HG03060 (cell line): ENCODE data around the gene RNF34.

Experiments used
- ATAC-seq: cut with Tn5 transposase; IDR thresholded peaks from one replicate; pipeline ENCODE4 v1.9.1; 2021; ENCODE audit warnings: low read depth, moderate number of reproducible peaks; ENCODE audit not compliant: unreplicated experiment

The RNF34 gene

DNA sequence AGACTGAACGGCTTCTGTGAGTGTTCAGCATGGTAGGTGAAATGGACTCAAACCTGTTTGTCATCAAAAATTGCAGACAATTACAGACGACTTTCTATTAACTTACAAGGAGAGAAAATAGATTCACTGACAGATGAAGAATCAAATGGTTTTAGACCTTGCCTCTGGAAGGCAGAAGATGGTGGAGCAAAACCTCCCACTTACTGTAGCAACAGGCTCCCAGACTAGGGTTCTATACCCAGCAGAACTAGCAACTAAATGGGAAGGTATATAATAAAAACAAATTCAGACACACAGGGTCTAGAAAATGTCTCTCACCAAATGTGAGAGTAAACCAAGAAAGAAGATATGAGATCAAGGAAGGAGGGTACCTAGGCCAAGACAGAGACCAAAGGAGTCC, 36.8 kb downstream of the RNF34 start:
- ATAC-seq, result no peak

DNA sequence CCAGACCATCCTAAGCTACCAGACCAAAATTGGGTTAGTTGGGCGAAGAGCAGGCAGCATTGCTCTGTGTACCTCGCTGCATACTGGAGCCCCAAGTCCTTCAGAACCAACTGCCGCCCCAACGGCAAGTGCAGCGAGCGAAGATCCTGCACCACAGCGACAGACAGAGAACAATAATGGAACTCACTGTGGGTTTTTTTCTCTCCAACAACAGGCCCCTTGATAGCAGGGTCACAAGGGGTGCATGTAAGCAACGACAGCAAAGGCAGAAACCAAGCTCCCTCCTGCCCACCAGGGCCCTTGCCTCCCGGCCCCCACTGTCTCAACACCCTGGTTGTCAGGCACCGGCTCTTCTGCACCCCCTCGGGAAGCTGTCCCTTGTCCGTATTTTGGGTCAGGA, 39.0 kb downstream of the RNF34 start:
- no peak for ATAC-seq

DNA sequence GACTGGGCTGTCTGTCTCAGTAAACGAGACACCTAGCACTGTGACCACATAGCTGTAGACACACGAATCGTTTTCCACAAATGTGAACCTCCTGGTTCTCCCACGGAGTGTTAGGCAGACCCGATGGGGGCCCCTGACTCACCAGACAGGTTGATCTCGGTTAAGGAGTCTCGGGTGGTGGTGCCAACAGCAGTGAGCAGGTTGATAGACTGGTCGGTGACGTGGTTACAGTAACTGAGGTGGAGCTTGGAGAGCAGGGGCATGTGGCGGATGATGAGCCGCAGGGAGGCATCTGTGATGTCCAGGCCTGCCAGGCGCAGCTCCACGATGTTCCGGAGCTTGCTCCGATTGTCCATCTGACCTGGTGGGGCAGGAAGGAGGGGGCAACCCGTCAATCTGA, 39.8 kb downstream of the RNF34 start:
- no peak for ATAC-seq

DNA sequence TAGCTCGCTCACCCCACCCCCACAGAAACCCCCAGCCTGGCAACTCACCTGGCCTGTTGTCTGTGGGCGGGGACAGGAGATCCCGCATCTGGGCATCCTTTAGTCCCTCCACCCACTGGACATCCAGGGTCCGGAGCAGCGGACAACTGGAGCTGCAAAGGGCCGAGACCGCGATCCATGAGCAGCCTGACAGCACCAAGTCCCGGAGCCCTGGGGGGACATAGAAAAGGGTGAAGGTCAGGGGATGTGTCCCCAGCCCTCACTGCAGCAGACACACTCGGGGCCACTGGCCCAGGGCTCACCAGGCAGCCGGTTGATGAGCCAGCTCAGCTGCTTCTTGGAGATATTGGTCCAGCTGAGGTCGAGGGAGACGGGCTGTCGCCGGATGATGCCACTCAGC, 40.9 kb downstream of the RNF34 start:
- ATAC-seq, result no peak

DNA sequence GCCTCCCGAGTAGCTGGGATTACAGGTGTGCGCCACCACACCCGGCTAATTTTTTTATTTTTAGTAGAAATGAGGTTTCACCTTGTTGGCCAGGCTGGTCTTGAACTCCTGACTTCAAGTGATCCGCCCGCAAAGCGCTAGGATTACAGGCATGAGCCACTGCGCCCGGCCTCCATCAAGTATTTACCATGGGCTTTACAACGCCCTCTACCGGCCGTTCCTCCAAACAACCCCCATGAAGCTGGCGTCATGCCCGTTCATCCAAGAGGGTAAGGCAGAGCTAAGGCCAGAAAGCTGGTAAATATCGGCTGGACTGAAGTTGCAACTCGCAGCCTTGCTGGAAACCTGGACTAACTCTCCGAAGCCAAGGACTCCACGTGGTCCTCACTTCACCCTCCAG, 41.6 kb downstream of the RNF34 start:
- no peak for ATAC-seq

DNA sequence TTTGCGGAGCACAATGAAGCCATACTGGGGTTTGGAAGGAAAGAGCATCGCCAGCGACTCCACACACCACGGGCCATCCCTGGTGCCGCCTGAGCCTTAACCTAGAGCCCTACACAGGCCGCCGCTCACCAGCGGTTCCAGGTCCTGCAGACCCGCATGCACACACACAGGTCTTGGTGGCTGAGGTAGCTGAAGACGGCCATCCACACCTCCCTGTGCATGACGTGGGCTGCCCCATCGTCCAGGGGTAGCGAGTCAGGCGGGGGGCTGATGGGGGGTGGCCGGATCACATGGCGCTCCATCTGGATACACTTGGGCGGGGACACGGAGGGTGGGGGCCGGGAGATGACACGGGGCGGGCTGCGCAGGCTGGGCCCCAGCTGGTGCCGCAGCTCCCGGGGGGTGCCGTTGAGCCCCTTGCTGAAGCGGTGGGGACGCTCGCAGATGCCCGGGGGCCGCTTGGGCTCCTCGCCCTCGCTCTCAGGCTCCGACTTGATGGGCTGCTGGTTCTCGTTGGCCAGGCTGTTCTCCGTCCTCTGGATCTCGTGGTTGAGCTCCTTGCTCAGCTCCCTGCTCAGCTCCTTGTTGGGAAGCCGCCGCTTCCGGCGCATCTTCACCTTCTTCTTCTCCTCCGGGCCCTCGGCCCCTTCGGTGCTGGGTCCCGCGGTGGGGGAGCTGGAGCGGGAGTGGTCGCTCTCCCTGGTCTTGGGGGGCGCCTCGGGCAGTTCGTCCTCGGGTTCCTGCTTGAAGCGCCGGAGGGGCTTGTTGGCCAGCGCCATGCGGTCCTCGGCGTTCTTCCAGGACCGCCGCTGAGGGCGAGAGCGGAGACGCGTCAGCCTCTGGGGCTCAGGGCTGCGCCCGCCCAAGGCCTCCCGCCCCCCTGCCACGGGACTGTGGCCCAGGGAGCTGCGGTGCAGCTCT, 42.4 kb downstream of the RNF34 start:
- no peak for ATAC-seq

DNA sequence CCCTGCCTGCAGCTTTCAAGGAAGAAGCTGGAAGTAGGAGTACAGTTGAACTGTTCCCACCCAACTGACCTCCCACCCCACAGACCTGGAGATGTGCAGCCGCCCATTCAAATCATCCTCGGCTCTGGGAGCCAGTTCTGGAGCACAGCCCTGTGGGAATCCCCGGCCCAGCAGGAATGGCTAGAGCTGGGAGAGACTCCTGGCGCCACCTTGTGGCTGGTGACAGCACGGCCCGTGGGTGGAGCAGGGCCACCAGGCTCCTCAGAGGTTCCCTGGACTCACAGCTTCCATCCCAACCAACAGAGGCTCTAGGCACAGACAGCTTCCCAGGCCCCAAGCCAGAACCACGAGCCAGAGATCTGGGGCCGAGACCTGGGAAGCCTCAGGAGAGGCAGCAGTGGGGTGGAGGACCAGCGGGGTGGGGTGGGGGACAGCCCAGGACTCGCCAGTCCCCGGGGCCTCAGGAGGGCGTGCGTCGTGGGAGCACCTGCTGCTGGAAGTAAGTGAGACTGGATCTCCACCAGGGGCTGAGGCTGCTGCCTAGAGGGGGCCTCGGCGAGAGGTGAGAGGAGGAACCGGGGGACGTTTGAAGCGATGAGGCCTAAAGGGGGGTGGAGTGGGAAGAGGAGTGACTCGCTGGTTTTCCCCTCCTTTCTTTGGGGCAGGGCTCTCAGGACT, 43.4 kb downstream of the RNF34 start:
- ATAC-seq, result no peak

DNA sequence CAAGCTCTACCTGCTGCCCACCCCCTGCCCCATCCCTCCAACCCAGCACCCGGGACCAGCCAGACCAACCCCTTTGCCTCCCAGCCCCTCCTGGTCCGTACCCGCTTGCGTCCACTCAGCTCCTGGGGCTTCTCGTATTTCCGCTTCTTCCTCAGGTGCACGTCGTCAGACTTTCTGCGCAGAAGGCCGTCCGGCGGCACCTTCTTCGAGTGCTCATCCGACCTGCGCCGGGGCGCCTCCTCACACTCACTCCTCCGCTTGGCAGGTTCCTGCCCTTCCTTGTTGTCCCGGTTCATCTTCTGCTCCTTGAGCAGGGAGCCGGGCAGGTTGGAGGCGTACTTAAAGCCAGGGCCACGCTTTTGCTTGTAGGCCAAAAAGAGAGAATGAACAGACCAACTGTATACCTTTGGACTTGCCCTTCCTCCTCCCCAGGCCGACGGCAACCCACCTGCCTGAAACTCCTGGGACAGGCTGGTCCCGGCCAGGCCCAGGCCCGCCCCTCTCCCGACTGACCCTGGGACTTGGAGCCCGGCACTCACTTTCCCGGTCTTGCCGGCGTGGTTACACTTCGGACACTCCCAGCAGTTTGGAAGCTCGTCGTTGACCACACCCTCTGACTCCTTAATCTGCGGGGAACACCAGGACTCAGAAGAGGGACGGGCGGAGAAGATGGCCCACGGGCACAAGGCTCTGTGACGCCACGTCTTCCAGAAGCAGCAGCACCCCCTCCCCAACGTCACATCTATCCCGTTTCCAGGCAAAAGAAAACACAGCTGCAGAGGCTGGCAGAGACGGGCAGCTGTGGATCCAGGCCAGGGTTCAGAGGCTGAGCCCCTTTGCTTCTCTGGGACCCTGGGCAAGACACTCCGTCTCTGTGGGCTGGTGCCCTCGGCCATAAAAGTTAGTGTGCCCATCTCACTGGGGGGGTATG, 44.3 kb downstream of the RNF34 start:
- ATAC-seq, result no peak

DNA sequence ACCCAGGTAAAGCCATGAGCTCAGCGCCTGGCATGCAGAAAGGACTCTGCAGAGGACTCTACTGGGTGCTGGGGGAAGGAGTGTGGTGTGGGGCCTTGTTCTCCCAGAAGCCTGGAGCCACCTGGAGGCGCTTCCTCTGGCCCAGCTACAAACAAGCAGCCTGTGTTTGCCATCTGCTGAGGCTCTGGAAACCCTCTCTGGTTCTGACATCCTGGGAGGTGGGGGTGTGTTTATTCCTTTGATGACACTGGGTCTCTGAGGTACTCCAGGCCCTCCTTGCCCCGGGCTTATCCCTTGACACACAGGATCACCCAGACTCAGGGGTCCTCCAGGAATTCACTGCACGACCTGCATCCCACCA, 44.9 kb downstream of the RNF34 start:
- no peak for ATAC-seq

DNA sequence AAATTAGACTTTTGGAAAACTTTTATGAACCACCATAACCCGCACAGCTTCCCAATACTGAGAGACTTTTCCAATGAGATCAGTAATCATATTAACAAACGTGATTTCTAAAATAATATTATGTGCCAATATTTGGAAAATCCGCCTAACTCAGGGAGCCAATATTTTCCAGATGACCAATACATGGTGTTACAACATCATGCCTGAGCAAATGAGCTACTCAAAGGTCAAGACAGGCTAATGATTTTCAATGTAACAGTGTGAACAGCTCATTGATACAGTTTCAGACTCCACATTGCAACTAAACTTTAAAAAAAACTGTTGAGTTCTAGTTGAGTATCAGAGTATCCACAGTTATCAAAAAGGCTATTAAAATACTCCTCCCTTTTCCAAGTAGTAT, 46.8 kb downstream of the RNF34 start:
- no peak for ATAC-seq

DNA sequence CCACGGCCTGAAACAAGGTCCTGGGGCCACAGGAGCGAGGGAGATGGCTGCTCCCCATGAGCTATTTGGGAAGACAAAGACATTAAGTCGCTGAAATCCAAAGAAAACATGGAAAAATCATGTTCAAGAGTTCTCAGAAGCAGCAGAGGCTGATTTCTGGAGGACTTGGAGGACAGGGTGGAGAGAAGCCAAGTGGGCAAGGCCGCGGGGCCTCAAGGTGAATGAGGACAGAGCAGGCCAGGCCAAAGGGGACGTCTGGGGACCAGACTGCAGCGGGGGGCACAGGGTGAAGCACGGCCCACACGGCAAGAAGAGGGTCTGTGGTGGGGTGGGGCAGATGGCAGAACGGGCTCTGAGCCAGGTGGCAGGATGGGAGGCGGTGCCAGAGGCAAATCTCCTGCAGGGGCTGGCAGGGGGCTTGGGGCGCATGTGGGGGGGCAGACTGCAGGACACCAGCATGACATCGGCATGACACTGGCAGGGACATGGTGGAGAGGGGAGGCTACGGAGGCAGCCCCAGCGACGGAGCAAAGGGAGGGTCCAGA, 48.9 kb downstream of the RNF34 start:
- ATAC-seq, result no peak

DNA sequence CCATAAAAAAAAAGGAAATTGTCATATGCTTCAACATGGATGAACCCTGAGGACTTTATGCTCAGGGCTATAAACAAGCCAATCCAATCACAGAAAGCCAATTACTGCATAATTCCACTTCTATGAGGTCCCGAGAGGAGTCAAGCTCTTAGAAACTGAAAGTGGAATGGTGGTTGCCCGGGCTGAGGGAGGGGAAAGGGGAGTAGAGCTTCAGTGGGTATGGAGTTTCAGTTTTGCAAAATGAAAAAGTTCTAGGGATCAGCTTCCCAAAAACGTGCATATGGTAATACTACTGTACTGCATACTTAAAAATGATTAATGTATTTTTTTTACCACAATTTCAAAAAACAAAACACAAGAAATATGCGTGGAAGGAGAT, 52.0 kb downstream of the RNF34 start:
- ATAC-seq, result no peak

DNA sequence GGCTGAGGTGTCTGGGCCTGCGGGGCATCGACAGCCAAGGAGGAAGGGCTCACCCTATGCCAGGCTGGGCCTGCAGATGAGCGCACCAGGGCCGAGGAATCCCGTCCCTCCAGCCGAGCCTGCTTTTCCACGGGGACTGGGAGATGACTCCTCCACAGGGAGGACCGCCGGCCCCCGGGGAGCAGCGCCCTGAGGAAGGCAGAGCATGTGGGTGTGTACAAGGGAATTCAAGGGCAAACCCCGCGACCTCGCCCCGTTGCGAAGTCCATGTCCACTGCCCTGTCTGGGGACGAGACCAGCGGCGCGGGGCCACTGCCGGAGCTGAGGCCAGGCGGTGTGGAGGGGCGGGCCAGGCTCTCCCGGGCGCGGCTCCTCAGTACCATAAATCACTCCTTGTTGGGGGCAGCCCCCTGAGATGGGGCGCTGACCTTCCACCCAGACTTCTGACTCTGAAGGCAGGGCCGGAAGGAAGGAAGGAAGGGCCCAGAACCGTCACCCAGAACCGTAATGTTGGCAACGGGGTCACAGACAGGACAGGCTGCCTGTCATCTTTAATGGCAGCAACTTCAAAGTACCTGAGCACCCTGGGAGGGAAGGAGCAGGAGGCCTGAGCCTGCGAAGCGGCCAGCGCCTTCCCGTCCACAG, 52.5 kb downstream of the RNF34 start:
- ATAC-seq, result no peak

DNA sequence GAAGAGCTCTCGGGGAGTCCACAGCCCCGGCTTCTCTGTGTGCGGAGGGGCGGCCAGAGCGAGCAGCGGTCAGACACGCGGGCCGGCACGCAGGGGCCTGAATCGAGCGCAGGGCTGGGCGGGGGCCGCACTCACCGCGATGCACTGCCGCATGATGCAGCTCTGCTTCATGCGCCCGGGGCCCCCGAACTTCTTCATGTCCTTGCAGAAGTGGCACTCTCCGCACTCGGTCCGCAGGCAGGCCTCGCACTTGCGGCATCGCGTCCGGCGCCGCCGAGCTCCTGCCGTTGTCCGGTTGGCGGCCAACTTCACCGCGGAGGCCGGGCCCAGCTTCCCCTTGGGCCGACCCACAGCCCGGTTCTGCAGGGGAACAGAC, 53.1 kb downstream of the RNF34 start:
- no peak for ATAC-seq

DNA sequence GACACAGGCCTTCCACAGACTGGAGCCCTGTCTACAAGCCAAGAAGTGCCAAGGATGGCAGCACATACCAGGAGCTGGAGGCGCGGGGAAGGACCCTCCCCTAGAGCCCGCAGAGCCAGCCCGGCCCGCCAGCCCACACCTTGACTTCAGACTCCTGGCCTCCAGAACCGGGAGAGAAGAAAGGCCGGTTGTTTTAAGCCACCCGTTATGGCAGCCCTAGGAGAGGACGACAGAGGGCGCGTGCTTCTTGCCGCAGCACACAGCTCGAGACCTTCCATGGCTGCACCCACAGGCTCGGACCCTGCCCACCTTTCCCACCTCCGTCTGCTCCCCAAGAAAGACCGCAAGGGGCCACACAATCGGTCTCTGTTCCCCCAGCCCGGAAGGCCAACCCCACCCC, 53.7 kb downstream of the RNF34 start:
- ATAC-seq, result no peak

DNA sequence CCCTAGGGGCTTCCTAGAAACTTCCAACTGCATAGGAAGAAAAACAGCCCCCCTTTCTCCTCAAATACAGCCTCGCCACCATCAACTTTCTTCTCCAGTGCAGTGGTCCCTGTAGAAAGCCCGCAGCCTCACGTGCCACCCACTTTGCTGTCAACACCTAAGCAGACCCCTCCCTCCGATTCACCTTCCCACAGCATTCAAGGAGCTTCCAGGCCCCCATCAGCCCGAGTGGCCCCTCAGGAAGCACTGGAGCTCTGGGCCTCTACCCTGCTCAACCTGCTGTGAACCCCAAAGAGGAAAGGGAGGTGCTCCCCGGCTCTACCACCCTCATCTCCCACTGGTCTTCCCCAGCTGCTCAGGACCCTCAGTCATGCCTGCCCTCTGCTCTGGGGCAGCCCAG, 55.0 kb downstream of the RNF34 start:
- no peak for ATAC-seq

DNA sequence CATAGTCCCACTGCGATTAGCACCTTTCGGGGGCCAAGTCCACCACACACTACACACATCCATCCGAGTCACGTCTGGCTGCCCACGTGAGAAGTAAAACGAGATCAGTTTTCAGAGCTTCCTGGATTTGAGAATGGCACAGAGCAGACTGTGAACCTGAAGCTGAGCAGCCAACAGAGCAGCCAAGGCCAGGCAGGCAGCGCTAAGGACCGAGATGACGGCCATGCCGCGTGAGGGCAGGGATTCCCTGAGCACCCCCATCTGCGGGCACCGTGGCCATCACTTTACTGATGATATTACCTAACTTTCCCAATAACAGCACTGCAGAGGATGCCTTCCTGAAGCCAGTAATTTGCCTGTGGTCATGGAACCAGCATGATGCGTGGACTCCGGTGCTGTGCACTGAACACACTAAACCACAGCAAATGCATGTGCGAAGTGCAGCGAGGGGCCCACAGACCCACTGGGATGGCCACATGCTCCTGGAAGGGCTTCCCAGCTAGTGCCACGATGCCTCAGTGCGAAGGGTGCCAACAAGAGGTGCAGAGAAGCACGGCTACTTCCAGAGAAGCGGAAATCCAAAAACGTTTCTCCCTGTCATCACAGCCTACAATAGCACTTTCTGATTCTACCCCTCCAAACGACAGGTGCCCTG, 56.0 kb downstream of the RNF34 start:
- ATAC-seq, result no peak

DNA sequence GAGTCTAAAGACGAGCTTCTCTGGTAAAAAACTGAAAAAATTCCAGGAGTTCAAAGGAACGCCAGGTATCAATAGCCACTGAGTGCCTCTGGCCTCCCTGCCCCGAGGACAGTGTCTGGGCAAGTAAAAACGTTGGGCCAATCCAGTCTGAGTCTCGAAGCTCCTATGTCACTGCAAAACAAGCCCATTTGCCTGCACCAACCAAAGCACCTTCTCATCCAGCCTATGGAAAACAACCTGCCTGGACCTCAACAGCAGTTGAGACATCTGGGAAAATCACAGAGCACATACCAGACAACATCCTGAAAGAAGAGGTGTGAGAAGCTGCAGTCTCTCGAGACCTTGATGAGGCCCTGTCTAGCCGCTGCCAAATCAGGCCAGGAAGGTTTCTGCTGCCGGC, 56.6 kb downstream of the RNF34 start:
- ATAC-seq, result no peak

DNA sequence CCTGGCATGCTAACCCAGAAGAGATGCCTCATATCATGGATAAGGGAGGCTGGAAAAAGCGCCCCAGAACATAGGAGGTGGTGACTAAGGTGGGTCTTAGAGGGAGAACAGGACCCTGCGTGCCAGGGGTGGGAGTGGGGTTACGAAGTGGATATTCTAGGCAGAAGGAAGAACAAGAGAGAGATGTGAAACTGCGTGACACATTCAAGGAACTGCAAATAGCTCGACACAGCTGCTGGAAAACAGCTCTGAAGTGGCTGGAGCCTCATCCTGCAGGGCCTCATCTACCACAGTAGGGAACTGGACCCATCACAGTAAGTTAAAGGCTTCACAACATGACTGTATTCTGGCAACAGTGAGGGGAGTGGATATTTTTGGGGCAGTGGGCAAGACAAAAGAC, 61.1 kb downstream of the RNF34 start:
- no peak for ATAC-seq

DNA sequence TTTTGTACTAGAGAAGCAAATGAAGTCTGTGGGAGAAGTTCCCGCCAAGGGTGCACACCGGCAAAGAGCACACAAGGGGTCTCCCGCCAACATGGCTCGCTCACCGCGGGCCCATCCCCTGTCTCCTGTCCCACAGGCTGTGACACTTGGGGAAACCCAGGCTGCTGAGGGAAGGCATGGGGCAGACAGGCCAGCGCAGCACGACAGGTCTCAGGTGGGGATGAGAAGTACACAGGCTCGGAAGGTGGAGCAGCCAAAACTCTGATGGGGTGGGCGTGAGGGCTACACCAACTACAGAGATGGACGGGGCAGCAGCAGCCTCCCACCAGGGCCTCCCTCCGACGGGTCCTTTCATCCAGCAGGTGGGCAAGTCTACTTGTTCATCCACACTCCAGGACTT, 64.4 kb downstream of the RNF34 start:
- no peak for ATAC-seq
